ENCODE data around the gene JPT1.

GRCh38 chr17:75116737-75117136, 37.6 kb downstream of the JPT1 start:
- TF ChIP-seq EP300 (IDR thresholded peaks at IDR 0.05; ENCODE audit: borderline replicate concordance), result no peak
- no peak for TF ChIP-seq MAX (IDR thresholded peaks at IDR 0.05)
- no peak for TF ChIP-seq EGR1 (IDR thresholded peaks at IDR 0.05)
- no peak for TF ChIP-seq FOXM1 (IDR thresholded peaks at IDR 0.05; ENCODE audit: borderline replicate concordance, low read depth)
- TF ChIP-seq CEBPB (IDR thresholded peaks at IDR 0.05), result no peak
- no peak for TF ChIP-seq RAD21 (IDR thresholded peaks at IDR 0.05; ENCODE audit: low read depth)
- no peak for TF ChIP-seq USF1 (IDR thresholded peaks at IDR 0.05)
- no peak for TF ChIP-seq YY1 (IDR thresholded peaks at IDR 0.05; ENCODE audit: low read depth)
- no peak for TF ChIP-seq ZBTB7A (IDR thresholded peaks at IDR 0.05; ENCODE audit: low read depth)
- TF ChIP-seq CREB1 (IDR thresholded peaks at IDR 0.05; ENCODE audit: low read depth), result no peak
- no peak for TF ChIP-seq TCF12 (IDR thresholded peaks at IDR 0.05; ENCODE audit: low read depth)
- TF ChIP-seq TEAD4 (IDR thresholded peaks at IDR 0.05), result no peak

Measured in Ishikawa (cell line).